SHP77 treated with DMSO at 0.1 percent for 48 hours (cell line): ENCODE measurements around the gene NADK2.

ENCODE experiments used
- DNase-seq: peaks from one replicate; lab custom pipeline; 2025; lab: John Stamatoyannopoulos, UW

Gene NADK2

GRCh38 chr5:36162810-36163486 lies 78.8 kb downstream of the NADK2 start:
- DNase-seq: no peak

- DNase-seq: no peak
These were observed 80.4 kb downstream of the NADK2 start for GRCh38 chr5:36161361-36161760.

GRCh38 chr5:36160617-36161016 lies 81.1 kb downstream of the NADK2 start:
- DNase-seq: no peak

DNA sequence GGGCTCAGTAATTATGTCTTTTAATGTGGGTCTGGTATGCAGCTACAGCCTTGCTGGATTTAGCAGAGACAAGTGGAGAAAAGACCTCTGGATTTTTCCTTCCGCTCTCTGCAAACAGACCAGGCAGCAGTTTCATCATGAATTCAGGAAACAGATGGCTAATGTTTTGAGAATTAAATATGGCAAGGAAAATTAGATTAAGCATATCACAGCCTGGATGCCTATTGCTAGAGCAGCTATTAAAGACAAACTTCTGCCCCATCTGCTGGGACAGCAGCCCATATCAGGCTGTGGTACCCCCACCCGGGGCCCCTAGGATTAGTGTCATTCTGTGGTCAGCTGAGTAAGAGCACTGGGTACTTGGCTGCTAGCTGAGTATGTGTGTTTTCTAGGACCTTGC lies 83.6 kb downstream of the NADK2 start:
- DNase-seq: no peak

GRCh38 chr5:36156619-36157018 lies 85.1 kb downstream of the NADK2 start:
- no peak for DNase-seq

DNA sequence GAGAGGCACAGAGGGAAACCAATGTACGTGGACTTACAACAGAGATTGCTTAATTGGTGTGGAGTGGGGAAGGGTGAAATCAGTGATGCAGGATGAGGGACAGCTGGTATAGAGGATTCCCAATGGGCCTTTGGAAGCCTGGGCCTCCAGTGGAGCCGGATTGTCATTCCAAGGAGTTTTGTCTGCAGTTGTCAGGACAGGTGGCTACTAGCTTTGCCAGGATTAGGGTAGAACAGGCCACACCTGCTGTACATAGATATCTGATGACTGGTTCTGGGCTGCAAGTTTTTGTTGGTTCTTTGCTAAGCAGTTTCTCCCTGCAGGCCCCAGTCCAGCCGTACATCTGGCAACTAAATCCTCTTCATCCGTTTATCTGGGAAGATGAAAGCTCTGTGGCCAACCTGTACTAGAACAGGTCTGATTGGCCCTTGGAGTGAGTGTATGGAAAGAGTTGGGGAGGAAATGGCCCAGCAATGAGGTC lies 85.6 kb downstream of the NADK2 start:
- DNase-seq: no peak

- DNase-seq: no peak
These were observed 86.4 kb downstream of the NADK2 start for GRCh38 chr5:36155291-36155690.

DNA sequence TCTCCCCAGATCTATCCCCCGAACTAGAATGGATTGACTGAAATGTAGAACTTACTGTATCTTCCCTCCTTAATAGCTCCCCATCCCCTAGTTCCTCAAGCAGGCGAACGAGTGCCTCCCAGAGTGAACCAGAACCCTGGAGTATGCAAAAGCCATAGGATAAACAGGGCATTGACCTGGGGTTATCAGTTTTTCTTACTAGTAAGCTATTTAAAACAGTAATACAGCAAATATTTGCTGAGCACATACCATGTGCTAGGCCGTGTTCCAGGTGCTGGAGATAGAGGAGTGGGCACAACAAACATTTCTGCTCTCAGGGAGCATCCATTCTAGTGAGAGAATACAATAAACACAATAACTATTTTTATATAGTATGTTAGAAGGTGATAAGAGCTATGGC lies 88.0 kb downstream of the NADK2 start:
- DNase-seq: no peak

DNA sequence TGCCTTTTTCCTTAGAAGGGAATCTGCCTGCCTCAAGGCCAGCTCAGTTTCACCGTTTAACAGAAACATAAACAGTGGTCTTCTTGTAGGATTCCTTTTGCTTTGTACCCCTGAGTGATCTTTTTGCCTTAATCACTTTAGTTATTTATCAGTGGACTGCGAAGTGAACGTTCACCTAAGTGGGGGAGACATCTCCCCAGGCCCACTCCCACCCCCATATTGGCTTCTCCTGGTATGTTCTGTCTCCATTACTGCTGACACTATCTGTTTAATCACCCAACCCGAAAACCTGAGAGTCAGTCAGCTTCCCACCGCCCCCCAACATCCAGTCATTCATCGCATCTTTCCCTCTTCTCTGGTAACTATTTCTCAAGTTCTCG lies 88.4 kb downstream of the NADK2 start:
- no peak for DNase-seq

DNA sequence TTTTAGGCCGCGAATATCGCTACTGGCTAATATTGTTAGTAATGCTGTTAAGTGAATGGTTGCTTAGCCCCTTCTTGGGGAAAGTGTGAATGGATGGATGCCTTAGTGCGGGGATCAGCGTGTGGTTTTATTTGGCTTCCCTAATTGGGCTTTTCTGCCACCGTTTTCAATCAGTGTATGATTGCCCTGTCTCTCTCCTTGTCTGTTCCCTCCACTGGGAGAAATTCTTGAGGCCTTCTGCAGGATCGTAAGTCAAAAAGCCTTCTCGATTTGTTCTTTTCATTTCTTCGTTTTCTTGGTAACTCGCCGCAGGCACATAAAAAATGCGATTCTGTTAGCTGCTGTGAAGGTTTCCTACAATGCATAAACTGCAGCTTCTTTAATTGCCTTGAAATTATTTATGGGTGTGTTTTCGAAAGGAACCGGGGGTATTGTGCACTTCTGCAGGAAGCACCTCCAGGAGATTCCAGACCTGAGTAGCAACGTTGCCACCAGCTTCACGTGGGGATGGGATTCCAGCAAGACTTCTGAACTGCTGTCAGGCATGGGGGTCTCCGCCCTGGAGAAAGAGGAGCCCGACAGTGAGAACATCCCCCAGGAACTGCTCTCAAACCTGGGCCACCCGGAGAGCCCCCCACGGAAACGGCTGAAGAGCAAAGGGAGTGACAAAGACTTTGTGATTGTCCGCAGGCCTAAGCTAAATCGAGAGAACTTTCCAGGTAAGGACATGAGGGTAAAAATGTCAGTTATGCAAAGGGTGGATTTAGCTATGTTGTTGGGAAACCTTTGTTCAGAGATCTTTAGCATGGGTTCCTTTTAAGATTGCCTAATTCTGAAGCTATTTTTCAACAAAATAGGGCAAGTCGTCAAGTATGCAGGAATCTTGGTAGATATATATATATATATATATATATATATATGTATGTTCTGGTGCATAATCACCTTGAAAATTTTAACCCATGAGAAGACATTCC lies 89.1 kb downstream of the NADK2 start:
- DNase-seq: peak; percentile 41

- DNase-seq: peak; percentile 99
These were observed 90.0 kb downstream of the NADK2 start, which contains the start of the genes LMBRD2 and SKP2 for GRCh38 chr5:36151434-36152323. LMBRD2 (minus strand) TSS chr5:36151887; CDS start chr5:36143349, 8,538 bp downstream. SKP2 (plus strand) TSS chr5:36152111; CDS start chr5:36152263, 152 bp downstream.

DNA sequence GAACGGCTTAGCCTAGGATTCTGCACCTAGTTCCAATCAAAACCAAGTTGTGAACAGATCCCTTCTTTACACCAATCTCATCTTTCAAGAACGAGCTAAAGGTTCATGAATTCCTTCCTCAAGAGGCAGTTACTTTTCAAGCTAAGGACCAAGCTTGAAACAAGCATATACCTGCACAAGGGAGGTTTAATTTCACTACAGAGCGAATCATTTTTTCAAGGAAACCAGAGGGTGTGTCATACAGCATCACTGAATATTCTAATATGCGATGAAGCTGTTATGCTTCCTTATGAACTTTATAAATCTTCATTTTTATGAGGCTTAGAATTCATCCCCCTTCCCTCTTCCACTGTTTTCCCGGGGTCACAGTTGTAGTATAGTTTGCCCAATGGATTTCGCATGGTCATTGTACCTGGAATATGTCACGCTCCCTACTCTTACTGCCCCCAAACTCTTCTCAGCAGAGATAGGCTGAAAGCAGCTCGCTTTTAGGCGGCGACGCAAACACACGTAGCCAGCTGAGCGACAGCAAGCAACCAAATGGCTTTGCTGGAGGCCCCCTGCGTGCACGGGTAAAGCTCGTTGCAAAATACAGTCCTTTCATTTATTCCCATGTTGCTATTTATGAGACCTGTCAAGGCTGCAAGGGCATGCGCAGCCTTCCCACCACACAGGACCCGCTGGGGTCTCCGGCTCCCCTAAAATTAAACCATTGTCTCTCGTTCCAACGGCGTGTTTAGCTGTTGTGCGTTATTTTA lies 90.9 kb downstream of the NADK2 start:
- DNase-seq: peak; percentile 57

DNA sequence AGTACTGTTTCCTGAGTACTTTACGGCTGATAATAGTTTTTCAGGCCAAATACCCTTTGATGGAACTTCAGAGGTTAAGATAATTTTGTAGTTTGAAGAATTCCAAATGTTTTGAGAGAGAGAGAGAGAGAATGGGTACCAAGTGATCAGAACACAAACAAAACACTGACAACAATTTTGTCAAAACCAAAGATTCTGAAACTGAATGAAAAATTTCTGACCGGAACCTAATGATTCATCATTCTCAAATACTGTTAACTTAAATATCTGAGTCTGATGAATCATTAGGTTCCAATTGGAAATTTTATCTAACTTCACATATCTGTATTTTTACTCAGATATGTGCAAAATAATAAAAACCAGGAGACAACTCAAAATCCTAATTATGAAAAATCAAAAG lies 94.0 kb downstream of the NADK2 start:
- DNase-seq: no peak

GRCh38 chr5:36146390-36146789 lies 95.3 kb downstream of the NADK2 start:
- DNase-seq: no peak

DNA sequence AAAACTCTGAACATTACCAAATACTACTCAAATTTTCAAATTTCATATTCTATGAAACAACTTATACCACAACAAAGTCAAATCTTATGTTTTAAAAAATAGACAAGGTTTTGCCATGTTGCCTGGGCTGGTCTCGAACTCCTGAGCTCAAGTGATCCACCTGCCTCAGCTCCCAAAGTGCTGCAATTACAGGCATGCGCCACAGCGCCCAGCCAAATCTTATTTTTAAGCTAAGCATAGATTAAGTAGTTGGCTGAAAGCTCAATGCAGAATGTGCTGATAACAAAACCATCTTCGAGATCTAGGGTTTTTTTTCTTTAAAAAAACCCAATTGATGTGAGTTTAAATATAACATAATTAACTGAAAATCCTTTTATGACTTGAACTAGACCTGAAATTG lies 96.4 kb downstream of the NADK2 start:
- DNase-seq: no peak
